Loucy (cell line): ENCODE results near the gene SLC5A4.

ENCODE experiments used
- H2AFZ ChIP-seq: fragments of 200-600 bp; sonication (generic); 2 replicates; pipeline ENCODE4 v1.6.0; 2016; ENCODE audit warnings: antibody characterized with exemption, mild to moderate bottlenecking, low read length, moderate library complexity
- H3F3A ChIP-seq: fragments of 200-600 bp; 2 replicates; pipeline ENCODE4 v1.6.0; 2016; ENCODE audit warnings: antibody characterized with exemption, low read depth, mild to moderate bottlenecking
- H3K27me3 ChIP-seq: fragments of 200-600 bp; sonication (generic); 2 replicates; pipeline ENCODE4 v1.6.1; 2014; ENCODE audit warnings: low read length, mild to moderate bottlenecking; ENCODE audit not compliant: insufficient read depth, poor library complexity, severe bottlenecking
- H3K36me3 ChIP-seq: fragments of 200-600 bp; sonication (generic); 2 replicates; pipeline ENCODE4 v1.6.1; 2016; ENCODE audit warnings: low read length; ENCODE audit not compliant: insufficient read depth
- H3K4me1 ChIP-seq: fragments of 200-600 bp; sonication (generic); 2 replicates; pipeline ENCODE4 v1.5.1; 2014; ENCODE audit warnings: low read length, mild to moderate bottlenecking; ENCODE audit not compliant: insufficient read depth, poor library complexity, severe bottlenecking
- H3K4me2 ChIP-seq: fragments of 200-600 bp; sonication (generic); 2 replicates; pipeline ENCODE4 v1.6.0; 2014; ENCODE audit warnings: antibody characterized with exemption, low read length, low read depth, mild to moderate bottlenecking; ENCODE audit not compliant: poor library complexity, severe bottlenecking
- H3K4me3 ChIP-seq: fragments of 200-600 bp; sonication (generic); 2 replicates; pipeline ENCODE4 v1.5.1; 2014; ENCODE audit warnings: low read length, mild to moderate bottlenecking, mixed read lengths; ENCODE audit not compliant: poor library complexity, severe bottlenecking
- H3K79me2 ChIP-seq: fragments of 200-600 bp; sonication (generic); 2 replicates; pipeline ENCODE4 v1.6.1; 2014; ENCODE audit warnings: low read length; ENCODE audit not compliant: insufficient read depth
- H3K9ac ChIP-seq: fragments of 200-600 bp; sonication (generic); 2 replicates; pipeline ENCODE4 v1.6.0; 2014; ENCODE audit warnings: mild to moderate bottlenecking, low read depth, low read length, moderate library complexity; ENCODE audit not compliant: poor library complexity, severe bottlenecking
- H3K9me2 ChIP-seq: fragments of 200-600 bp; sonication (generic); replicated peaks from 2 replicates; pipeline ENCODE4 v1.6.1; 2016; ENCODE audit warnings: low read depth, low read length, mixed read lengths
- H3K9me3 ChIP-seq: fragments of 200-600 bp; sonication (generic); 2 replicates; pipeline ENCODE4 v1.6.1; 2014; ENCODE audit warnings: mild to moderate bottlenecking, antibody characterized with exemption, low read length, low read depth; ENCODE audit not compliant: insufficient read depth
- H4K20me1 ChIP-seq: fragments of 200-600 bp; sonication (generic); 2 replicates; pipeline ENCODE4 v1.6.0; 2014; ENCODE audit warnings: antibody characterized with exemption, low read length, mild to moderate bottlenecking; ENCODE audit not compliant: insufficient read depth, poor library complexity, severe bottlenecking
- CTCF ChIP-seq: fragments of 200-600 bp; sonication (generic); conservative IDR thresholded peaks from 2 replicates; pipeline ENCODE4 v1.5.1; 2014; ENCODE audit warnings: mild to moderate bottlenecking, antibody characterized with exemption, low read length
- EZH2phosphoT487 ChIP-seq: fragments of 200-600 bp; IDR thresholded peaks from 2 replicates; pipeline ENCODE4 v1.6.1; 2018; ENCODE audit warnings: antibody characterized with exemption, mild to moderate bottlenecking, moderate library complexity, borderline replicate concordance

SLC5A4 gene

DNA sequence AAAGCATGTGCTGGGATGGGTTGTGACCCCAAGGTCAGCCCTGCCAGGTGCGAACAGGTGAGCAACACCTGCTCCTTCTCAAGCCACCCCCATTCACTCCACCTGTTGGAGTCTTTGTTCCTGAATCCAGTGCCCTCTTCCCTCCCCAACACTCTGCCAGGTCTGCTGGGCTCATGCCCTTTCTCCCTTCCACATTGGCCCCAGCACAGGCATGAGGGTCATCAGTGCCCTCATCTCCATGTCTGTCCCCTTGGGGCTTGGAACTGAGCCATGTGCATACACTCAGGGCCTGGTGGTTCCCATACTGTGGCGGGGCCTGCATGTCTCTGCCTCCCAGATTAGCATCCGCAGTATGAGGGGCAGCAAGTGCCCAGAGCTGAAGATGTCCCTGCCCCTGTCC, 69.3 kb downstream of the SLC5A4 start:
- H3K4me3 ChIP-seq = no peak overlapping the region
- no peaks in the 10 kb centered on the region for H3F3A ChIP-seq
- H3K36me3 ChIP-seq = no peaks in the 10 kb centered on the region
- H3K79me2 ChIP-seq = no peaks in the 10 kb centered on the region
- no peaks in the 10 kb centered on the region for H3K9me3 ChIP-seq
- no peaks in the 10 kb centered on the region for H3K9me2 ChIP-seq
- TF ChIP-seq EZH2phosphoT487 (no peak), CTCF (no peak)
- no peak overlapping the region for H3K4me2 ChIP-seq
- H2AFZ ChIP-seq = no peak overlapping the region
- H4K20me1 ChIP-seq = no peaks in the 10 kb centered on the region
- no peaks in the 10 kb centered on the region for H3K27me3 ChIP-seq
- no peak overlapping the region for H3K9ac ChIP-seq
- H3K4me1 ChIP-seq = no peaks in the 10 kb centered on the region

- Histone ChIP-seq H3F3A (no peaks in the 10 kb centered on the region), H3K27me3 (no peaks in the 10 kb centered on the region), H2AFZ (no peak overlapping the region), H4K20me1 (no peaks in the 10 kb centered on the region), H3K9me2 (no peaks in the 10 kb centered on the region), H3K9me3 (no peaks in the 10 kb centered on the region), H3K9ac (no peak overlapping the region), H3K79me2 (no peaks in the 10 kb centered on the region), H3K4me1 (no peaks in the 10 kb centered on the region), H3K4me2 (no peak overlapping the region), H3K4me3 (no peak overlapping the region), H3K36me3 (no peaks in the 10 kb centered on the region)
- TF ChIP-seq EZH2phosphoT487 (no peak), CTCF (no peak)
Observed at GRCh38 chr22:32183625-32184024, 71.5 kb downstream of the SLC5A4 start.

GRCh38 chr22:32181043-32181442, 74.1 kb downstream of the SLC5A4 start:
- H3K9me2 ChIP-seq = no peaks in the 10 kb centered on the region
- H3K79me2 ChIP-seq = no peaks in the 10 kb centered on the region
- H3K36me3 ChIP-seq = no peaks in the 10 kb centered on the region
- no peaks in the 10 kb centered on the region for H3K27me3 ChIP-seq
- no peak overlapping the region for H3K9ac ChIP-seq
- H3K9me3 ChIP-seq = no peaks in the 10 kb centered on the region
- H3K4me3 ChIP-seq = no peak overlapping the region
- H4K20me1 ChIP-seq = no peaks in the 10 kb centered on the region
- TF ChIP-seq EZH2phosphoT487 (no peak), CTCF (no peak)
- H3F3A ChIP-seq = no peaks in the 10 kb centered on the region
- H2AFZ ChIP-seq = no peak overlapping the region
- H3K4me2 ChIP-seq = no peak overlapping the region
- H3K4me1 ChIP-seq = no peaks in the 10 kb centered on the region
